ENCODE results near the gene CYP39A1.
A peak's percentile ranks its signal among the peaks of the same experiment; 100 is the strongest.
"Not testable (repeated sequence)": the region's sequence is repeated elsewhere in the genome, so short reads cannot be mapped to it uniquely, and the experiment has no call there.

CYP39A1 gene

GRCh38 chr6:46648869-46649492, 3.6 kb downstream of the CYP39A1 start:
- DNase-seq: no peak

- DNase-seq: not testable (repeated sequence)
Observed at GRCh38 chr6:46648108-46648507, 4.5 kb downstream of the CYP39A1 start.

- no peak for DNase-seq
Observed at GRCh38 chr6:46645265-46645664, 7.4 kb downstream of the CYP39A1 start.

GRCh38 chr6:46642928-46643751, 9.5 kb downstream of the CYP39A1 start:
- no peak for DNase-seq

GRCh38 chr6:46638650-46639049, 14.0 kb downstream of the CYP39A1 start:
- no peak for DNase-seq

- DNase-seq: no peak
Observed at GRCh38 chr6:46637933-46638332, 14.7 kb downstream of the CYP39A1 start.

GRCh38 chr6:46637145-46637544, 15.5 kb downstream of the CYP39A1 start:
- DNase-seq: peak; percentile 24

GRCh38 chr6:46635462-46635861, 17.2 kb downstream of the CYP39A1 start:
- DNase-seq: no peak

- DNase-seq: no peak
Observed at GRCh38 chr6:46632053-46632452, 20.6 kb downstream of the CYP39A1 start.

- no peak for DNase-seq
Observed at GRCh38 chr6:46629691-46630090, 22.9 kb downstream of the CYP39A1 start.

- DNase-seq: no peak
Observed at GRCh38 chr6:46628976-46629375, 23.6 kb downstream of the CYP39A1 start.

- no peak for DNase-seq
Observed at GRCh38 chr6:46628498-46628897, 24.1 kb downstream of the CYP39A1 start.

GRCh38 chr6:46626976-46627375, 25.6 kb downstream of the CYP39A1 start:
- DNase-seq: no peak

- peak; percentile 34 for DNase-seq
Observed at GRCh38 chr6:46626228-46626909, 26.2 kb downstream of the CYP39A1 start.

- DNase-seq: no peak
Observed at GRCh38 chr6:46618726-46619125, 33.9 kb downstream of the CYP39A1 start.

- DNase-seq: no peak
Observed at GRCh38 chr6:46612645-46613044, 40.0 kb downstream of the CYP39A1 start.

GRCh38 chr6:46610862-46611553, 41.6 kb downstream of the CYP39A1 start:
- no peak for DNase-seq

GRCh38 chr6:46606338-46606737, 46.3 kb downstream of the CYP39A1 start:
- no peak for DNase-seq

- no peak for DNase-seq
Observed at GRCh38 chr6:46605091-46605797, 47.4 kb downstream of the CYP39A1 start.

GRCh38 chr6:46598215-46598614, 54.4 kb downstream of the CYP39A1 start:
- DNase-seq: no peak

- DNase-seq: no peak
Observed at GRCh38 chr6:46592740-46593139, 59.9 kb downstream of the CYP39A1 start.

- no peak for DNase-seq
Observed at GRCh38 chr6:46592046-46592445, 60.6 kb downstream of the CYP39A1 start.

GRCh38 chr6:46590765-46591164, 61.9 kb downstream of the CYP39A1 start:
- DNase-seq: no peak

Data from fibroblast of skin of right biceps (primary cell).